Neuronal stem cell (in vitro differentiated cells): ENCODE results near the gene ACSL1. TPM values are rescaled to one million over a fixed set of nuclear protein-coding genes. Genes with fewer than 3 reads are reported as not detected.

Source experiments
- DNase-seq: peaks from one replicate; pipeline ENCODE4 v3.0.0-alpha.2; 2013; ENCODE audit warnings: low spot score
- H2AFZ ChIP-seq: one replicate; pipeline ENCODE4 v1.6.1; 2013; ENCODE audit warnings: mild to moderate bottlenecking, low read length, inconsistent platforms
- H2AK5ac ChIP-seq: 2 replicates; pipeline ENCODE4 v1.6.1; 2013; ENCODE audit warnings: low read depth, mild to moderate bottlenecking, inconsistent platforms, low read length, moderate library complexity, mixed read lengths
- H2BK120ac ChIP-seq: 2 replicates; pipeline ENCODE4 v1.6.1; 2013; ENCODE audit warnings: low read depth, mild to moderate bottlenecking, inconsistent platforms, low read length, moderate library complexity, mixed read lengths
- H2BK12ac ChIP-seq: one replicate; pipeline ENCODE4 v1.6.1; 2013; ENCODE audit warnings: low read length, inconsistent platforms
- H2BK15ac ChIP-seq: 2 replicates; pipeline ENCODE4 v1.6.1; 2013; ENCODE audit warnings: mild to moderate bottlenecking, low read length, inconsistent platforms, mixed read lengths
- H2BK5ac ChIP-seq: one replicate; pipeline ENCODE4 v1.6.1; 2013; ENCODE audit warnings: inconsistent platforms, mild to moderate bottlenecking, low read length, moderate library complexity
- H3K14ac ChIP-seq: one replicate; pipeline ENCODE4 v1.6.1; 2013; ENCODE audit warnings: low read length, inconsistent platforms
- H3K18ac ChIP-seq: 2 replicates; pipeline ENCODE4 v1.6.1; 2013; ENCODE audit warnings: low read length, inconsistent platforms
- H3K23ac ChIP-seq: 2 replicates; pipeline ENCODE4 v1.6.1; 2013; ENCODE audit warnings: low read depth, mild to moderate bottlenecking, mixed read lengths, low read length, inconsistent platforms; ENCODE audit not compliant: poor library complexity
- H3K27ac ChIP-seq: replicated peaks from 3 replicates; pipeline ENCODE4 v1.5.1; 2013; ENCODE audit warnings: low read length, inconsistent platforms
- H3K27me3 ChIP-seq, 3 experiments: 2 replicates each; pipeline ENCODE4 v1.6.1; 2013; ENCODE audit warnings: low read length in 3 of 3, mild to moderate bottlenecking in 2 of 3, inconsistent platforms in 1 of 3, low read depth in 1 of 3, mixed read lengths in 1 of 3, moderate library complexity in 1 of 3; ENCODE audit not compliant: control insufficient read depth in 3 of 3, insufficient read depth in 3 of 3
- H3K36me3 ChIP-seq, 2 donors: replicated peaks in 1 of 2; 2 replicates each; pipeline ENCODE4 v1.6.1; 2013; ENCODE audit warnings: low read length in 2 of 2; ENCODE audit not compliant: control insufficient read depth in 2 of 2, insufficient read depth in 2 of 2
- H3K4ac ChIP-seq: 2 replicates; pipeline ENCODE4 v1.6.1; 2013; ENCODE audit warnings: inconsistent platforms, mild to moderate bottlenecking, low read length, moderate library complexity
- H3K4me1 ChIP-seq, 2 donors: 1 replicate in 1 of 2; 2 replicates in 1 of 2; pipeline ENCODE4 v1.6.1; 2013; ENCODE audit warnings: low read length in 2 of 2, low read depth in 1 of 2; ENCODE audit not compliant: control insufficient read depth in 2 of 2, insufficient read depth in 1 of 2
- H3K4me2 ChIP-seq: one replicate; pipeline ENCODE4 v1.6.1; 2013; ENCODE audit warnings: mild to moderate bottlenecking, low read length, inconsistent platforms; ENCODE audit not compliant: insufficient read depth, poor library complexity, severe bottlenecking
- H3K4me3 ChIP-seq, 2 donors: 2 replicates each; pipeline ENCODE4 v1.5.1; 2013; ENCODE audit warnings: low read length in 2 of 2, mild to moderate bottlenecking in 2 of 2, inconsistent platforms in 1 of 2, moderate library complexity in 1 of 2
- H3K79me1 ChIP-seq: one replicate; pipeline ENCODE4 v1.6.1; 2013; ENCODE audit warnings: low read depth, mild to moderate bottlenecking, inconsistent platforms, low read length, moderate library complexity
- H3K9ac ChIP-seq: one replicate; pipeline ENCODE4 v1.6.1; 2013; ENCODE audit warnings: mild to moderate bottlenecking, low read depth, low read length, inconsistent platforms; ENCODE audit not compliant: poor library complexity
- H3K9me3 ChIP-seq, 2 donors: replicated peaks in 1 of 2; 2 replicates each; pipeline versions ENCODE3 to v1.6.1; 2013; ENCODE audit warnings: low read length in 2 of 2, mild to moderate bottlenecking in 2 of 2, inconsistent platforms in 1 of 2, low read depth in 1 of 2, mixed read lengths in 1 of 2, moderate library complexity in 1 of 2; ENCODE audit not compliant: control insufficient read depth in 2 of 2, insufficient read depth in 1 of 2
- H4K8ac ChIP-seq: one replicate; pipeline ENCODE4 v1.6.1; 2013; ENCODE audit warnings: low read depth, mild to moderate bottlenecking, inconsistent platforms, low read length, moderate library complexity
- H4K91ac ChIP-seq: one replicate; pipeline ENCODE4 v1.6.1; 2013; ENCODE audit warnings: low read length, low read depth, mild to moderate bottlenecking, inconsistent platforms; ENCODE audit not compliant: poor library complexity
- WGBS, 2 donors: extraction: QIAGEN DNeasy Blood & Tissue Kit; methylation state at CpG; one replicate each; pipeline ENCODE4 v1.1.7; 2013; ENCODE audit warnings: missing lambda C conversion rate in 2 of 2, mixed read lengths in 1 of 2; ENCODE audit not compliant: insufficient read length in 2 of 2, insufficient replicate concordance in 1 of 2; ENCODE audit errors: extremely low coverage in 2 of 2; 5-methylcytosine and 5-hydroxymethylcytosine counted together
- small RNA-seq: library from polyadenylated mRNA; stranded (forward); fragments of <200 nt; extraction: miRNeasy Mini kit (QIAGEN cat#:217004); gene quantifications from one replicate; pipeline ENCODE3, GENCODE V24; 2013; ENCODE audit not compliant: insufficient read depth

The ACSL1 gene

DNA sequence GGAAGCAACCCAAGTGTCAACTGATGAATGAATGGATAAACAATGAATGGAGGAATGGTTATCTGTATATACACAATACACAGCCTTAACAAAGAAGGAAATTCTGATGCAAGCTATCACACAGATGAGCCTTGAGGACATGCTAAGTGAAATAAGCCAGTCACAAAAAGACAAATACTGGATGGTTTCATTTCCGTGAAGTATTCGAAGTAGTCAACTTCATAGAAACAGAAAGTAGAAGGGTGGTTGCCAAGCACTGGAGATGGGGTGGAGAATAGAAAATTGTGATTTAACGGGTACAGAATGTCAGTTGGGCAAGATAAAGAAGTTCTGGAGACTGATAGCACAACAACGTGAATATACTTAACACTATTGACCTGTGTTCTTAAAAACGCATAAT lies 120.1 kb downstream of the ACSL1 start:
- Histone ChIP-seq H3K23ac (no peak overlapping the region), H3K79me1 (no peaks in the 10 kb centered on the region), H3K14ac (no peak overlapping the region), H4K8ac (no peak overlapping the region), H2BK5ac (no peak overlapping the region), H3K4me1 (no peaks in the 10 kb centered on the region), H3K27ac (no peak overlapping the region), H4K91ac (no peak overlapping the region), H3K4me2 (no peak overlapping the region), H3K4ac (no peak overlapping the region), H2BK12ac (no peak overlapping the region), H2AFZ (no peak overlapping the region), H3K36me3 (peaks cover 28 to 100% of the 10 kb centered on the region in 2 donors), H3K18ac (no peak overlapping the region), H3K27me3 (no peaks in the 10 kb centered on the region), H3K4me3 (no peak overlapping the region), H2BK15ac (no peak overlapping the region), H2AK5ac (no peak overlapping the region), H2BK120ac (no peak overlapping the region), H3K9ac (no peak overlapping the region), H3K9me3 (peaks cover 0 to 19% of the 10 kb centered on the region in 2 donors)
- no peak for DNase-seq
- WGBS, 2 donors = no CpG with 5 or more reads among the region's 5 CpGs

Small RNAs within 50 kb of the gene (small RNA-seq; reads per million reads assigned to genes)
- gene MIR3945 = not detected
